GM23338 (cell line): ENCODE data around the gene ZNF546. TPM values are rescaled to one million over a fixed set of nuclear protein-coding genes. Genes with fewer than 3 reads are reported as not detected.
"Not testable (repeated sequence)": the region's sequence is repeated elsewhere in the genome, so short reads cannot be mapped to it uniquely, and the experiment has no call there.

ENCODE experiments used
- ATAC-seq: fragments of 200-7000 bp; cut with Tn5 transposase; 3 replicates; pipeline ENCODE4 v1.9.1; 2020
- DNase-seq: peaks from one replicate; pipeline ENCODE4 v3.0.0-alpha.2; 2015; ENCODE audit warnings: low spot score
- H2AFZ ChIP-seq: fragments of 200-600 bp; sonication (generic); 2 replicates; pipeline ENCODE4 v1.8.0; 2016; ENCODE audit warnings: antibody characterized with exemption, mild to moderate bottlenecking, moderate library complexity
- H3F3A ChIP-seq: fragments of 200-600 bp; sonication (generic); replicated peaks from 2 replicates; pipeline ENCODE4 v1.8.0; 2017; ENCODE audit warnings: antibody characterized with exemption, mixed run types, low read depth
- H3K27ac ChIP-seq: fragments of 200-600 bp; sonication (generic); 2 replicates; pipeline ENCODE4 v1.6.1; 2016; ENCODE audit warnings: low read depth
- H3K27me3 ChIP-seq: fragments of 200-600 bp; sonication (generic); 2 replicates; pipeline ENCODE4 v1.8.0; 2016; ENCODE audit warnings: mild to moderate bottlenecking, mixed run types, moderate library complexity; ENCODE audit not compliant: insufficient read depth
- H3K36me3 ChIP-seq: fragments of 200-600 bp; sonication (generic); 2 replicates; pipeline ENCODE4 v1.8.0; 2016; ENCODE audit warnings: mild to moderate bottlenecking; ENCODE audit not compliant: insufficient read depth
- H3K4me1 ChIP-seq: fragments of 200-600 bp; sonication (generic); 2 replicates; pipeline ENCODE4 v1.8.0; 2016; ENCODE audit warnings: mild to moderate bottlenecking, moderate library complexity; ENCODE audit not compliant: insufficient read depth
- H3K4me2 ChIP-seq: fragments of 200-600 bp; sonication (generic); 2 replicates; pipeline ENCODE4 v1.7.1; 2017; ENCODE audit warnings: mixed run types
- H3K4me3 ChIP-seq: fragments of 200-600 bp; sonication (generic); 2 replicates; pipeline ENCODE4 v1.6.1; 2016; ENCODE audit warnings: mixed run types
- H3K79me2 ChIP-seq: fragments of 200-600 bp; sonication (generic); replicated peaks from 2 replicates; pipeline ENCODE4 v1.8.0; 2017; ENCODE audit warnings: mild to moderate bottlenecking; ENCODE audit not compliant: insufficient read depth
- H3K9me2 ChIP-seq: fragments of 200-600 bp; sonication (generic); 2 replicates; pipeline ENCODE4 v1.8.0; 2017; ENCODE audit not compliant: insufficient read depth
- H4K20me1 ChIP-seq: fragments of 200-600 bp; sonication (generic); replicated peaks from 2 replicates; pipeline ENCODE4 v1.8.0; 2017; ENCODE audit warnings: mild to moderate bottlenecking; ENCODE audit not compliant: insufficient read depth
- H3K27ac Mint-ChIP-seq: 2 replicates; pipeline ENCODE4 v1.8.0; 2020; ENCODE audit warnings: inconsistent platforms, mild to moderate bottlenecking, moderate library complexity, mixed read lengths
- H3K27me3 Mint-ChIP-seq: 3 replicates; pipeline ENCODE4 v1.8.0; 2022; ENCODE audit warnings: low read depth, mild to moderate bottlenecking, moderate library complexity, mixed read lengths, inconsistent platforms; ENCODE audit not compliant: insufficient read depth, poor library complexity
- H3K36me3 Mint-ChIP-seq: 3 replicates; pipeline ENCODE4 v1.8.0; 2021; ENCODE audit warnings: low read depth, mild to moderate bottlenecking, inconsistent platforms, moderate library complexity, mixed read lengths
- H3K4me1 Mint-ChIP-seq: 3 replicates; pipeline ENCODE4 v1.8.0; 2020; ENCODE audit warnings: mild to moderate bottlenecking, inconsistent platforms, mixed read lengths
- H3K4me3 Mint-ChIP-seq: 3 replicates; pipeline ENCODE4 v1.8.0; 2021; ENCODE audit warnings: moderate library complexity, mild to moderate bottlenecking, inconsistent platforms, mixed read lengths
- H3K9me3 Mint-ChIP-seq: 3 replicates; pipeline ENCODE4 v1.8.0; 2020; ENCODE audit warnings: moderate library complexity, mild to moderate bottlenecking, inconsistent platforms, mixed read lengths
- CREB1 ChIP-seq: fragments of 250-450 bp; sonication (Bioruptor Pico); IDR thresholded peaks from 2 replicates; pipeline ENCODE4 v1.5.0; 2020; ENCODE audit warnings: low read depth, mild to moderate bottlenecking, moderate library complexity
- EZH2 ChIP-seq: fragments of 200-600 bp; sonication (generic); IDR thresholded peaks from one replicate; pipeline ENCODE4 v1.8.0; 2017; ENCODE audit warnings: antibody characterized with exemption, mild to moderate bottlenecking, low read depth; ENCODE audit not compliant: unreplicated experiment
- EZH2phosphoT487 ChIP-seq: fragments of 200-600 bp; sonication (generic); IDR thresholded peaks from one replicate; pipeline ENCODE4 v1.8.1; 2018; ENCODE audit warnings: antibody characterized with exemption; ENCODE audit not compliant: unreplicated experiment
- JUNB ChIP-seq: IDR thresholded peaks from one replicate; pipeline ENCODE4 v1.6.1; 2016; ENCODE audit warnings: antibody characterized with exemption; ENCODE audit not compliant: unreplicated experiment
- NANOG ChIP-seq: IDR thresholded peaks from 2 replicates; pipeline ENCODE4 v1.6.1; 2016; ENCODE audit warnings: antibody characterized with exemption, borderline replicate concordance
- POLR2AphosphoS5 ChIP-seq: IDR thresholded peaks from 2 replicates; pipeline ENCODE4 v1.6.1; 2016; ENCODE audit warnings: antibody characterized with exemption, low read depth
- STAT1 ChIP-seq: IDR thresholded peaks from one replicate; pipeline ENCODE4 v1.6.1; 2016; ENCODE audit warnings: antibody characterized with exemption; ENCODE audit not compliant: unreplicated experiment
- ZNF114 ChIP-seq: fragments of 250-450 bp; sonication (Bioruptor Pico); IDR thresholded peaks from 2 replicates; pipeline ENCODE4 v1.5.0; 2020; ENCODE audit warnings: mild to moderate bottlenecking, moderate library complexity
- ZNF331 ChIP-seq: fragments of 250-450 bp; sonication (Bioruptor Pico); IDR thresholded peaks from 2 replicates; pipeline ENCODE4 v1.5.0; 2020; ENCODE audit warnings: low read depth, mild to moderate bottlenecking, moderate library complexity
- ZNF462 ChIP-seq: fragments of 250-450 bp; sonication (Bioruptor Pico); IDR thresholded peaks from 2 replicates; pipeline ENCODE4 v1.5.0; 2020; ENCODE audit warnings: mild to moderate bottlenecking, moderate library complexity
- polyA plus RNA-seq: library from polyadenylated mRNA; unstranded; fragments of >200 nt; fragmentation: Nextera tagmentation; extraction: Ambion mirVana; gene quantifications from 2 replicates; pipeline ENCODE4 v1.2.1, GENCODE V29; 2016
- total RNA-seq: library from RNA; depleted of rRNA; stranded (reverse); fragments of >200 nt; shearing (Covaris generic); gene quantifications from 2 replicates; pipeline ENCODE4 v1.2.3, GENCODE V29; 2014
- TF ChIP-seq, protein P1 (sequence below): IDR thresholded peaks from one replicate; pipeline ENCODE4 v1.6.1; 2018; ENCODE audit warnings: antibody characterized with exemption; ENCODE audit not compliant: unreplicated experiment
- TF ChIP-seq, protein P2 (sequence below): IDR thresholded peaks from 2 replicates; pipeline ENCODE4 v1.6.1; 2016; ENCODE audit warnings: antibody characterized with exemption

Gene ZNF546
- total and polyA plus RNA-seq, 2 experiments from 2014 or later, result 0.38 to 0.95 TPM

- not testable (repeated sequence) for H4K20me1 ChIP-seq, H3K36me3 ChIP-seq, ATAC-seq, H3K36me3 Mint-ChIP-seq, H3K9me3 Mint-ChIP-seq, H3K4me3 Mint-ChIP-seq, H3K79me2 ChIP-seq, H3K9me2 ChIP-seq, H3F3A ChIP-seq, H3K27me3 ChIP-seq, H3K4me3 ChIP-seq, H3K27me3 Mint-ChIP-seq, H2AFZ ChIP-seq, DNase-seq
- Mint-ChIP-seq H3K27ac (peak overlapping the region; percentile 21; the same call in 1 of the 2 replicates), H3K4me1 (peaks cover 27% of the 10 kb centered on the region)
- H3K4me1 ChIP-seq, result peaks cover 25% of the 10 kb centered on the region
- H3K4me2 ChIP-seq, result peak overlapping the region; percentile 64
- peak overlapping the region; percentile 66; the same call in 1 of the 2 replicates for H3K27ac ChIP-seq
Measured at GRCh38 chr19:39959407-39959806, 37.5 kb upstream of the ZNF546 start.

DNA sequence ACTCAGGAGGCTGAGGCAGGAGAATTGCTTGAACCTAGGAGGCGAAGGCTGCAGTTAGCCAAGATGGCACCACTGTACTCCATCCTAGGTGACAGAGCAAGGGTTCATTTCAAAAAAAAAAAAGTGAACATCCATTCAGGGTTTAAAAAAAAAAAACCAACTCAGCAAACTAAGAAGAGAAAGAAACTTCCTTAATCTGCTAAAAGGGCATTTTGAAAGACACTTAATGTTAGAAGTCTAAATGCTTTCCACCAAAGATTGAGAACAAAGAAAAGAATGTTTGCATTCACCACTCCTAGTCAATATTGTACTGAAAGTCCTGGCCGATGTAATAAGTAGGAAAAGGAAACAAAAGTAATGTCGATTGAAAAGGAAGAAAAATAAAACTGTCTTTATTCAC, 33.0 kb upstream of the ZNF546 start:
- H3K9me2 ChIP-seq, result 0 out of 2 replicates have a peak, but pooled peaks cover under 1% of the 10 kb centered on the region
- Mint-ChIP-seq H3K36me3 (no peaks in the 10 kb centered on the region; the same call in 2 of the 3 replicates), H3K4me1 (peaks cover 20% of the 10 kb centered on the region), H3K27me3 (peaks cover 3% of the 10 kb centered on the region), H3K27ac (no peak overlapping the region), H3K4me3 (no peak overlapping the region), H3K9me3 (no peaks in the 10 kb centered on the region; the same call in 1 of the 3 replicates)
- no peak overlapping the region for H2AFZ ChIP-seq
- H3K4me3 ChIP-seq, result no peak overlapping the region
- no peak overlapping the region for H3K4me2 ChIP-seq
- no peak for ATAC-seq
- H3K79me2 ChIP-seq, result no peaks in the 10 kb centered on the region
- no peak overlapping the region for H3K27ac ChIP-seq
- peaks cover 17% of the 10 kb centered on the region for H3K4me1 ChIP-seq
- no peaks in the 10 kb centered on the region for H4K20me1 ChIP-seq
- H3F3A ChIP-seq, result no peaks in the 10 kb centered on the region
- H3K27me3 ChIP-seq, result no peaks in the 10 kb centered on the region
- DNase-seq, result no peak
- no peaks in the 10 kb centered on the region for H3K36me3 ChIP-seq
- TF ChIP-seq EZH2, result no peak
- TF ChIP-seq ZNF114 (CRISPR knock-in tag), result no peak
- TF ChIP-seq NANOG, result no peak
- TF ChIP-seq EZH2phosphoT487, result no peak
- TF ChIP-seq ZNF462 (CRISPR knock-in tag), result no peak
- no peak for TF ChIP-seq ZNF331 (CRISPR knock-in tag)
- TF ChIP-seq, protein P1, sequence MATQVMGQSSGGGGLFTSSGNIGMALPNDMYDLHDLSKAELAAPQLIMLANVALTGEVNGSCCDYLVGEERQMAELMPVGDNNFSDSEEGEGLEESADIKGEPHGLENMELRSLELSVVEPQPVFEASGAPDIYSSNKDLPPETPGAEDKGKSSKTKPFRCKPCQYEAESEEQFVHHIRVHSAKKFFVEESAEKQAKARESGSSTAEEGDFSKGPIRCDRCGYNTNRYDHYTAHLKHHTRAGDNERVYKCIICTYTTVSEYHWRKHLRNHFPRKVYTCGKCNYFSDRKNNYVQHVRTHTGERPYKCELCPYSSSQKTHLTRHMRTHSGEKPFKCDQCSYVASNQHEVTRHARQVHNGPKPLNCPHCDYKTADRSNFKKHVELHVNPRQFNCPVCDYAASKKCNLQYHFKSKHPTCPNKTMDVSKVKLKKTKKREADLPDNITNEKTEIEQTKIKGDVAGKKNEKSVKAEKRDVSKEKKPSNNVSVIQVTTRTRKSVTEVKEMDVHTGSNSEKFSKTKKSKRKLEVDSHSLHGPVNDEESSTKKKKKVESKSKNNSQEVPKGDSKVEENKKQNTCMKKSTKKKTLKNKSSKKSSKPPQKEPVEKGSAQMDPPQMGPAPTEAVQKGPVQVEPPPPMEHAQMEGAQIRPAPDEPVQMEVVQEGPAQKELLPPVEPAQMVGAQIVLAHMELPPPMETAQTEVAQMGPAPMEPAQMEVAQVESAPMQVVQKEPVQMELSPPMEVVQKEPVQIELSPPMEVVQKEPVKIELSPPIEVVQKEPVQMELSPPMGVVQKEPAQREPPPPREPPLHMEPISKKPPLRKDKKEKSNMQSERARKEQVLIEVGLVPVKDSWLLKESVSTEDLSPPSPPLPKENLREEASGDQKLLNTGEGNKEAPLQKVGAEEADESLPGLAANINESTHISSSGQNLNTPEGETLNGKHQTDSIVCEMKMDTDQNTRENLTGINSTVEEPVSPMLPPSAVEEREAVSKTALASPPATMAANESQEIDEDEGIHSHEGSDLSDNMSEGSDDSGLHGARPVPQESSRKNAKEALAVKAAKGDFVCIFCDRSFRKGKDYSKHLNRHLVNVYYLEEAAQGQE, result no peak
- no peak for TF ChIP-seq CREB1 (CRISPR knock-in tag)
- no peak for TF ChIP-seq STAT1
- TF ChIP-seq POLR2AphosphoS5, result no peak
- TF ChIP-seq, protein P2, sequence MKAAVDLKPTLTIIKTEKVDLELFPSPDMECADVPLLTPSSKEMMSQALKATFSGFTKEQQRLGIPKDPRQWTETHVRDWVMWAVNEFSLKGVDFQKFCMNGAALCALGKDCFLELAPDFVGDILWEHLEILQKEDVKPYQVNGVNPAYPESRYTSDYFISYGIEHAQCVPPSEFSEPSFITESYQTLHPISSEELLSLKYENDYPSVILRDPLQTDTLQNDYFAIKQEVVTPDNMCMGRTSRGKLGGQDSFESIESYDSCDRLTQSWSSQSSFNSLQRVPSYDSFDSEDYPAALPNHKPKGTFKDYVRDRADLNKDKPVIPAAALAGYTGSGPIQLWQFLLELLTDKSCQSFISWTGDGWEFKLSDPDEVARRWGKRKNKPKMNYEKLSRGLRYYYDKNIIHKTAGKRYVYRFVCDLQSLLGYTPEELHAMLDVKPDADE, result no peak
- no peak for TF ChIP-seq JUNB
